T-helper 17 cell (primary cell): ENCODE data around the gene OTUD1. TPM values are rescaled to one million over a fixed set of nuclear protein-coding genes. Genes with fewer than 3 reads are reported as not detected.

Experiments used
- ATAC-seq: fragments of 150-1000 bp; cut with Tn5 transposase; 2 replicates; pipeline ENCODE4 v1.10.0; 2021; ENCODE audit warnings: mild to moderate bottlenecking, moderate library complexity
- DNase-seq, 3 donors: peaks; one replicate each; pipeline versions ENCODE4 v3.0.0 to v3.0.0-alpha.2; 2020 to 2021
- H3K9me3 ChIP-seq: one replicate; pipeline ENCODE4 v1.7.0; 2013; ENCODE audit warnings: low read length, mild to moderate bottlenecking; ENCODE audit not compliant: control insufficient read depth, poor library complexity, severe bottlenecking
- H3K27ac Mint-ChIP-seq: one replicate; pipeline ENCODE4 v1.8.0; 2022; ENCODE audit warnings: mild to moderate bottlenecking, moderate library complexity, mixed read lengths
- H3K27me3 Mint-ChIP-seq: one replicate; pipeline ENCODE4 v1.8.0; 2022; ENCODE audit warnings: mixed read lengths
- H3K36me3 Mint-ChIP-seq: one replicate; pipeline ENCODE4 v1.8.0; 2022; ENCODE audit warnings: low read depth, mixed read lengths
- H3K4me1 Mint-ChIP-seq: one replicate; pipeline ENCODE4 v1.8.0; 2022; ENCODE audit warnings: mild to moderate bottlenecking, mixed read lengths
- H3K4me3 Mint-ChIP-seq: one replicate; pipeline ENCODE4 v1.8.0; 2022; ENCODE audit warnings: mild to moderate bottlenecking, moderate library complexity, mixed read lengths
- total RNA-seq, 4 donors: library from RNA in 2 of 4; stranded (reverse) in 2 of 4; gene quantifications; one replicate each; pipeline ENCODE4 v1.2.3 and lab custom pipeline; 2022 to 2026

OTUD1 gene
- total RNA-seq, 2 donors from 2014 or later, result 59.4 to 63.7 TPM

- no peak overlapping the region for H3K27ac Mint-ChIP-seq
- no peaks in the 10 kb centered on the region for H3K36me3 Mint-ChIP-seq
- H3K4me3 Mint-ChIP-seq, result no peak overlapping the region
- DNase-seq (no peak), ATAC-seq (no peak)
- peaks cover 13% of the 10 kb centered on the region for H3K4me1 Mint-ChIP-seq
- peaks cover 3% of the 10 kb centered on the region for H3K27me3 Mint-ChIP-seq
- no peaks in the 10 kb centered on the region for H3K9me3 ChIP-seq
These were observed 1.9 kb upstream of the OTUD1 start for GRCh38 chr10:23436983-23437382.

- Mint-ChIP-seq H3K36me3 (no peaks in the 10 kb centered on the region), H3K4me1 (peaks cover 22% of the 10 kb centered on the region), H3K4me3 (peak overlapping the region; percentile 82), H3K27ac (peak overlapping the region; percentile 86), H3K27me3 (no peaks in the 10 kb centered on the region)
- no peaks in the 10 kb centered on the region for H3K9me3 ChIP-seq
- DNase-seq (no peak), ATAC-seq (no peak)
These were observed 820 bp upstream of the OTUD1 start for GRCh38 chr10:23437963-23438546.

GRCh38 chr10:23439452-23439960, 631 bp downstream of the OTUD1 start:
- H3K36me3 Mint-ChIP-seq, result no peaks in the 10 kb centered on the region
- no peak overlapping the region for H3K27ac Mint-ChIP-seq
- no peaks in the 10 kb centered on the region for H3K27me3 Mint-ChIP-seq
- peaks cover 26% of the 10 kb centered on the region for H3K4me1 Mint-ChIP-seq
- H3K9me3 ChIP-seq, result no peaks in the 10 kb centered on the region
- peak; percentile 2 for ATAC-seq
- peak overlapping the region; percentile 91 for H3K4me3 Mint-ChIP-seq
- no peak for DNase-seq

GRCh38 chr10:23439961-23440889, 1.4 kb downstream of the OTUD1 start:
- DNase-seq, result peak; percentile 6 to 15 (median 10)
- ATAC-seq, result no peak
- H3K9me3 ChIP-seq, result no peaks in the 10 kb centered on the region
- H3K36me3 Mint-ChIP-seq, result no peaks in the 10 kb centered on the region
- peak overlapping the region; percentile 90 for H3K27ac Mint-ChIP-seq
- H3K4me3 Mint-ChIP-seq, result peak overlapping the region; percentile 91
- no peaks in the 10 kb centered on the region for H3K27me3 Mint-ChIP-seq
- H3K4me1 Mint-ChIP-seq, result peaks cover 26% of the 10 kb centered on the region

GRCh38 chr10:23441251-23441650, 2.4 kb downstream of the OTUD1 start:
- no peak for DNase-seq
- H3K36me3 Mint-ChIP-seq, result no peaks in the 10 kb centered on the region
- H3K4me3 Mint-ChIP-seq, result peak overlapping the region; percentile 91
- no peaks in the 10 kb centered on the region for H3K27me3 Mint-ChIP-seq
- no peak for ATAC-seq
- H3K4me1 Mint-ChIP-seq, result peaks cover 30% of the 10 kb centered on the region
- H3K9me3 ChIP-seq, result no peaks in the 10 kb centered on the region
- H3K27ac Mint-ChIP-seq, result peak overlapping the region; percentile 90

GRCh38 chr10:23442936-23443335, 4.1 kb downstream of the OTUD1 start:
- Mint-ChIP-seq H3K27me3 (no peaks in the 10 kb centered on the region), H3K4me1 (peaks cover 35% of the 10 kb centered on the region), H3K27ac (peak overlapping the region; percentile 90), H3K4me3 (peak overlapping the region; percentile 66), H3K36me3 (no peaks in the 10 kb centered on the region)
- no peak for DNase-seq
- ATAC-seq, result no peak
- no peaks in the 10 kb centered on the region for H3K9me3 ChIP-seq

- peak; percentile 24 for ATAC-seq
- H3K27ac Mint-ChIP-seq, result peak overlapping the region; percentile 34
- peak overlapping the region; percentile 31 for H3K4me3 Mint-ChIP-seq
- no peaks in the 10 kb centered on the region for H3K9me3 ChIP-seq
- DNase-seq, result no peak
- H3K36me3 Mint-ChIP-seq, result no peaks in the 10 kb centered on the region
- H3K4me1 Mint-ChIP-seq, result peaks cover 48% of the 10 kb centered on the region
- no peaks in the 10 kb centered on the region for H3K27me3 Mint-ChIP-seq
These were observed 6.7 kb downstream of the OTUD1 start for GRCh38 chr10:23445591-23445990.

- H3K9me3 ChIP-seq, result no peaks in the 10 kb centered on the region
- Mint-ChIP-seq H3K4me3 (no peak overlapping the region), H3K4me1 (peaks cover 27% of the 10 kb centered on the region), H3K27ac (peak overlapping the region; percentile 82), H3K27me3 (no peaks in the 10 kb centered on the region), H3K36me3 (no peaks in the 10 kb centered on the region)
- ATAC-seq, result no peak
- DNase-seq, result no peak
These were observed 9.4 kb downstream of the OTUD1 start for GRCh38 chr10:23448323-23448722.

GRCh38 chr10:23448802-23449570, 10.1 kb downstream of the OTUD1 start:
- ATAC-seq, result peak; percentile 76

GRCh38 chr10:23452033-23452655, 13.3 kb downstream of the OTUD1 start:
- H3K27me3 Mint-ChIP-seq, result no peaks in the 10 kb centered on the region
- no peak overlapping the region for H3K27ac Mint-ChIP-seq
- no peak for ATAC-seq
- peaks cover 21% of the 10 kb centered on the region for H3K4me1 Mint-ChIP-seq
- no peak for DNase-seq
- H3K4me3 Mint-ChIP-seq, result no peak overlapping the region
- no peaks in the 10 kb centered on the region for H3K36me3 Mint-ChIP-seq
- no peaks in the 10 kb centered on the region for H3K9me3 ChIP-seq

More at GRCh38 chr10:23448802-23449570, 10.1 kb downstream of the OTUD1 start:
- Mint-ChIP-seq H3K27me3 (no peaks in the 10 kb centered on the region), H3K27ac (peak overlapping the region; percentile 82), H3K4me3 (no peak overlapping the region), H3K36me3 (no peaks in the 10 kb centered on the region), H3K4me1 (peaks cover 26% of the 10 kb centered on the region)
- H3K9me3 ChIP-seq, result no peaks in the 10 kb centered on the region
- no peak for DNase-seq

GRCh38 chr10:23453465-23453864, 14.6 kb downstream of the OTUD1 start:
- H3K36me3 Mint-ChIP-seq, result no peaks in the 10 kb centered on the region
- ATAC-seq (no peak), DNase-seq (no peak)
- no peaks in the 10 kb centered on the region for H3K27me3 Mint-ChIP-seq
- H3K27ac Mint-ChIP-seq, result no peak overlapping the region
- H3K9me3 ChIP-seq, result no peaks in the 10 kb centered on the region
- H3K4me1 Mint-ChIP-seq, result peaks cover 11% of the 10 kb centered on the region
- no peak overlapping the region for H3K4me3 Mint-ChIP-seq

GRCh38 chr10:23457632-23458417, 18.9 kb downstream of the OTUD1 start:
- Mint-ChIP-seq H3K4me3 (no peak overlapping the region), H3K36me3 (no peaks in the 10 kb centered on the region), H3K4me1 (peaks cover 3% of the 10 kb centered on the region), H3K27me3 (no peaks in the 10 kb centered on the region), H3K27ac (no peak overlapping the region)
- ATAC-seq (no peak), DNase-seq (no peak)
- no peaks in the 10 kb centered on the region for H3K9me3 ChIP-seq
